HFFc6 (cell line): ENCODE measurements around the gene KIAA1191. TPM values are rescaled to one million over a fixed set of nuclear protein-coding genes. Genes with fewer than 3 reads are reported as not detected.
"Not testable (repeated sequence)": the region's sequence is repeated elsewhere in the genome, so short reads cannot be mapped to it uniquely, and the experiment has no call there.

ENCODE experiments used
- DNase-seq: peaks from one replicate; pipeline ENCODE4 v3.0.0-alpha.2; 2018
- H3K27ac Mint-ChIP-seq: 2 replicates; pipeline ENCODE4 v1.8.0; 2020; ENCODE audit warnings: mild to moderate bottlenecking, mixed read lengths
- H3K27me3 Mint-ChIP-seq: 2 replicates; pipeline ENCODE4 v1.8.0; 2021; ENCODE audit warnings: mild to moderate bottlenecking, moderate library complexity, mixed read lengths; ENCODE audit not compliant: insufficient read depth
- H3K36me3 Mint-ChIP-seq: 2 replicates; pipeline ENCODE4 v1.8.0; 2021; ENCODE audit warnings: low read depth, mixed read lengths
- H3K4me1 Mint-ChIP-seq: 2 replicates; pipeline ENCODE4 v1.8.0; 2020; ENCODE audit warnings: low read depth, mixed read lengths
- H3K4me3 Mint-ChIP-seq: 2 replicates; pipeline ENCODE4 v1.8.0; 2020; ENCODE audit warnings: mild to moderate bottlenecking, moderate library complexity, mixed read lengths
- H3K9me3 Mint-ChIP-seq: 2 replicates; pipeline ENCODE4 v1.8.0; 2020; ENCODE audit warnings: mild to moderate bottlenecking, mixed read lengths
- long read RNA-seq: library from polyadenylated mRNA; unstranded; transcript quantifications from one replicate; pipeline ENCODE4 v2.0.0, GENCODE V29; 2019
- total RNA-seq, 6 experiments: library from RNA; stranded (reverse); fragmentation: NEBNext Ultra II Directional; extraction: Animal tissue kit (Norgen Biotek cat#: 25700); gene quantifications; 2 replicates in 1 of 6; 3 replicates in 5 of 6; pipeline ENCODE4 v1.2.3, GENCODE V29; 2021
- TF ChIP-seq, protein P1 (sequence below): fragments of 200-600 bp; sonication (generic); IDR thresholded peaks from 2 replicates; pipeline ENCODE4 v1.5.0; 2021; ENCODE audit warnings: antibody characterized with exemption, mild to moderate bottlenecking

KIAA1191 gene
- 100 to 1,000 TPM in 3 of 6 experiments, 10 to 100 TPM in 3; 82.4 to 111 (median 95.6) TPM for total RNA-seq
- long read RNA-seq, transcript KIAA1191-201 (9 exons, 2,991 nt), result major isoform, 48 of 98 reads
- long read RNA-seq, partial matches to known transcripts, result 15 of 98 reads
- long read RNA-seq, other reads (novel, unspliced or antisense), result 27 of 98 reads

GRCh38 chr5:176361437-176362232, at the start of gene KIAA1191:
KIAA1191 (minus strand) TSS chr5:176361764; CDS start chr5:176359508, 2,256 bp downstream.
- peak within 1 kb of the TSS; percentile 86 for H3K27ac Mint-ChIP-seq
- H3K36me3 Mint-ChIP-seq, result peaks cover 19% of the 10 kb centered on the region
- peak within 1 kb of the TSS; percentile 98 for H3K4me3 Mint-ChIP-seq
- H3K9me3 Mint-ChIP-seq, result no peaks in the 10 kb centered on the region
- DNase-seq, result peak; percentile 91
- TF ChIP-seq, protein P1, sequence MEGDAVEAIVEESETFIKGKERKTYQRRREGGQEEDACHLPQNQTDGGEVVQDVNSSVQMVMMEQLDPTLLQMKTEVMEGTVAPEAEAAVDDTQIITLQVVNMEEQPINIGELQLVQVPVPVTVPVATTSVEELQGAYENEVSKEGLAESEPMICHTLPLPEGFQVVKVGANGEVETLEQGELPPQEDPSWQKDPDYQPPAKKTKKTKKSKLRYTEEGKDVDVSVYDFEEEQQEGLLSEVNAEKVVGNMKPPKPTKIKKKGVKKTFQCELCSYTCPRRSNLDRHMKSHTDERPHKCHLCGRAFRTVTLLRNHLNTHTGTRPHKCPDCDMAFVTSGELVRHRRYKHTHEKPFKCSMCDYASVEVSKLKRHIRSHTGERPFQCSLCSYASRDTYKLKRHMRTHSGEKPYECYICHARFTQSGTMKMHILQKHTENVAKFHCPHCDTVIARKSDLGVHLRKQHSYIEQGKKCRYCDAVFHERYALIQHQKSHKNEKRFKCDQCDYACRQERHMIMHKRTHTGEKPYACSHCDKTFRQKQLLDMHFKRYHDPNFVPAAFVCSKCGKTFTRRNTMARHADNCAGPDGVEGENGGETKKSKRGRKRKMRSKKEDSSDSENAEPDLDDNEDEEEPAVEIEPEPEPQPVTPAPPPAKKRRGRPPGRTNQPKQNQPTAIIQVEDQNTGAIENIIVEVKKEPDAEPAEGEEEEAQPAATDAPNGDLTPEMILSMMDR, result peak; percentile 23; the same call in 1 of the 2 replicates
- H3K4me1 Mint-ChIP-seq, result peaks cover 32% of the 10 kb centered on the region
- peaks cover 4% of the 10 kb centered on the region for H3K27me3 Mint-ChIP-seq

DNA sequence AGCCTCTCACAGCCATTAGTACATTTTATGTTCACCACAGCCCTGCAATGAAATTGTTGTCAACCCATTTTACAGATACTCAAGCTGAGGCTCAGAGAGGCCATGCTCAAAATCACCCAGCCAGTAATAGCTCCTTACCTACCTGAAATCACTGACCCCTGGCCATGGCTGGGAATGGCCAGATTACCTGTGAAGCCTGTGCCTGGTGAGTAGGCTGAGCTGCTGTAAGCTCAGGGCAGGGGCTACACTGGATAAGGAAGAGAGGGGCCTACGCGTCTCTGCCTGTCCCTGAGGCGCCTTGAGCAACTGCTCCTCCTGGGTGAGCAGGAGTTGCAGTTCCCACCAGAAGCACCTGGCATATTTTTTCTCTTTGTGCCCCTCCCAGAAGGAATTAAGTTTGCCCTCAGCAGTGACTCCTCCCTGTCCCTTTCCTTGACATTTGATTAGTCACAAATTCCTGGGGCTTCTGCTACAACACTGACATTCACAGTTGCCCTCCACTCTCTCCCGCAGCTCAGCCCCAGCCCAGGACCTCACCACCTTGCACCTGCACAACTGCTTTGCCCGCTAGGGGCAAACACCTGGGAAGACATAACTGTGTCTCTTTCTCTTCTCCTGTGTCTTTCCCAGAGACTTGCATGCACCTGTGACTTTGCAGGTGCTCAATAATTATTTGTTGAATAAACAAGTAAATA, 49.1 kb upstream of the KIAA1191 start:
- DNase-seq, result no peak
- Mint-ChIP-seq H3K27me3 (no peaks in the 10 kb centered on the region; the same call in none of the 2 replicates), H3K4me3 (no peak overlapping the region)

GRCh38 chr5:176409765-176410164, 48.2 kb upstream of the KIAA1191 start:
- no peak for DNase-seq
- Mint-ChIP-seq H3K27ac (peak overlapping the region; percentile 18; the same call in 1 of the 2 replicates), H3K9me3 (no peaks in the 10 kb centered on the region), H3K36me3 (peaks cover 22% of the 10 kb centered on the region; the same call in 1 of the 2 replicates), H3K4me1 (peaks cover 43% of the 10 kb centered on the region), H3K4me3 (no peak overlapping the region), H3K27me3 (no peaks in the 10 kb centered on the region; the same call in 1 of the 2 replicates)
- TF ChIP-seq, protein P1, result no peak

More for the DNA sequence above, 49.1 kb upstream of the KIAA1191 start:
- peaks cover 51% of the 10 kb centered on the region for H3K4me1 Mint-ChIP-seq
- no peak overlapping the region for H3K27ac Mint-ChIP-seq
- no peaks in the 10 kb centered on the region for H3K9me3 Mint-ChIP-seq
- TF ChIP-seq, protein P1, result no peak
- peaks cover 28% of the 10 kb centered on the region for H3K36me3 Mint-ChIP-seq

GRCh38 chr5:176408590-176408989, 47.0 kb upstream of the KIAA1191 start:
- peaks cover 22% of the 10 kb centered on the region; the same call in 1 of the 2 replicates for H3K36me3 Mint-ChIP-seq
- H3K27me3 Mint-ChIP-seq, result no peaks in the 10 kb centered on the region; the same call in 1 of the 2 replicates
- peaks cover 31% of the 10 kb centered on the region for H3K4me1 Mint-ChIP-seq
- no peak overlapping the region for H3K27ac Mint-ChIP-seq
- no peaks in the 10 kb centered on the region for H3K9me3 Mint-ChIP-seq
- TF ChIP-seq, protein P1, result no peak
- DNase-seq, result no peak
- H3K4me3 Mint-ChIP-seq, result no peak overlapping the region

DNA sequence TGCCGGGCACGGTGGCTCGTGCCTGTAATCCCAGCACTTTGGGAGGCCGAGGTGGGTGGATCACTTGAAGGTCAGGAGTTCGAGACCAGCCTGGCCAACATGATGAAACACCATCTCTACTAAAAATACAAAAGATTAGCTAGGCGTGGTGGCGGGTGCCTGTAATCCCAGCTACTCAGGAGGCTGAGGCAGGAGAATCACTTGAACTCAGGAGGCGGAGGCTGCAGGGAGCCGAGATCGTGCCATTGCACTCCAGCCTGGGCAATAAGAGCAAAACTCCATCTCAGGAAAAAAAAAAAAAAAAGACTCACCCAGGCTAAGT, 46.6 kb upstream of the KIAA1191 start:
- H3K9me3 Mint-ChIP-seq, H3K27me3 Mint-ChIP-seq, H3K4me3 Mint-ChIP-seq, DNase-seq, H3K27ac Mint-ChIP-seq: not testable (repeated sequence)
- H3K4me1 Mint-ChIP-seq, result peaks cover 27% of the 10 kb centered on the region
- peaks cover 22% of the 10 kb centered on the region; the same call in 1 of the 2 replicates for H3K36me3 Mint-ChIP-seq
